ENCODE results near the gene ZBTB25.

ZBTB25 gene

DNA sequence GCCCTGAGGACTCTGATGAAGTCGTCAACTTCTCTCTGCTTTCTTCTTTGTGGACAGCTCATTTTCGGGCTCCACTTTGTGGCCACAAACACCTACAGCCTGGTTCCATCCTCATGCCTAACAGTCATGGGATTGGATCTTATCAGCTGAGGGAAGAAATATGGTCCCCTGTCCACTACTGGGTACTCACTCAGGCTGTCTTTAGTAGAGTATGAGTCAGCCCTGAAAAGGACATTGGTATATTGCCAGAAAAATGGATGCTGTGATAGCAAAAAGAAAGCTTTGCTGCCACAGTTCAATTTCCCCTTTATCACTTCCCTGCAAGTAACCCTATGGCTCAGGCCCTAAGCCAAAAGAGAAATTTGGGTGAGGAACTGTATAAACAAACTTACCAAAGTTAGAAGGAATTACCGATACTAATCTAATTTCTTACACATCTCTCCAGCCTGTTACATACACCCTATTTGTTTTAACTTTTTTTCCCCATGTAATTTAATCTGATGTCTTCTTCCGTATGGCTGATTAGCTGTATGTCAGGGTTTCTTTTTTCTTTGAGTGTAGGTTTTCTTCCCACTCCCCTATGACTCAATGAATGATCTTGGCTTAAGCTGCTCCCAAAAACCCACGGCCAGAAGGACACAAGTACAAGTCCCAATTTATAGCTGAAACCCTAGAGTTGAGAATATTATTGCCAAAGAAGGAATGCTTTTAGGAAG is 86.4 kb downstream of the ZBTB25 start:
- Histone ChIP-seq H3K36me3 (ENCODE audit: insufficient read depth, insufficient read length, low read length) (peaks cover 80% of the 10 kb centered on the region), H3K4me3 (ENCODE audit: insufficient read length, low read depth) (no peak overlapping the region), H3K9ac (ENCODE audit: insufficient read length, low read depth) (no peak overlapping the region), H3K9me3 (ENCODE audit: insufficient read depth, low read length) (no peaks in the 10 kb centered on the region), H3K4me1 (ENCODE audit: insufficient read depth, insufficient read length) (no peaks in the 10 kb centered on the region), H3K27me3 (ENCODE audit: insufficient read depth, insufficient read length) (no peaks in the 10 kb centered on the region)
- no peak for DNase-seq (ENCODE audit: low read depth, low spot score)
- TF ChIP-seq YY1 (IDR thresholded peaks at IDR 0.05; ENCODE audit: insufficient read depth, insufficient read length) (no peak), ZNF274 (IDR thresholded peaks at IDR 0.05; ENCODE audit: low read depth, low read length) (no peak), SUZ12 (IDR thresholded peaks at IDR 0.05; ENCODE audit: extremely low read depth, insufficient read depth, insufficient read length) (no peak)

DNA sequence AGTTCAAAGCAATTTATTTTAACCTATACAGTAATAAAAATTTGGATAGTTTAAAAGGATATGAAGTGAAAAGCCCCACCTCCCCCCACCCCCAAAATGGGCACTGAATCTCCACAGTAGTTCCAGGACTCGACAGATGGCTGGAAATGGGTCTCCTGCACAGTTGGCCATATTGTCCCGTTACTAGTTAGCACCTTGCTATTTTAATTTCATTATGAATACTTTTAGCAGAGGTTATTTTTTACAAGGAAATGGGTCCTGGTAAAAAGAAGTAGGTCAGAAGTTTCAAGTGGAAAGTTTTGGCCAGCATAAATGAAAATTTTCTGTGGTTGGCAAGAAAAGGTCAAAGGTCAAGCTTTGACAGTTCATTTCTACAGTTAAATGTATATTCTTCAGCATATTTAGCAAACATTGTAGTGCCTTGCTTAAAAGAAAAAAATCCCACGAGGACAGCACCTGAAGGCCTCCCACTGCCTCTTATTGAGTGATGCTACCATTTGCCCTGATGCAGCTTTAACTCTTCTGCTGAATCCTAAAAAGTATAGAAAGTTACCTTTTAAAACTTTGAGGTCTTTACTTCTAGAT is 87.2 kb downstream of the ZBTB25 start:
- Histone ChIP-seq H3K36me3 (ENCODE audit: insufficient read depth, insufficient read length, low read length) (peaks cover 81% of the 10 kb centered on the region), H3K9me3 (ENCODE audit: insufficient read depth, low read length) (no peaks in the 10 kb centered on the region)

DNA sequence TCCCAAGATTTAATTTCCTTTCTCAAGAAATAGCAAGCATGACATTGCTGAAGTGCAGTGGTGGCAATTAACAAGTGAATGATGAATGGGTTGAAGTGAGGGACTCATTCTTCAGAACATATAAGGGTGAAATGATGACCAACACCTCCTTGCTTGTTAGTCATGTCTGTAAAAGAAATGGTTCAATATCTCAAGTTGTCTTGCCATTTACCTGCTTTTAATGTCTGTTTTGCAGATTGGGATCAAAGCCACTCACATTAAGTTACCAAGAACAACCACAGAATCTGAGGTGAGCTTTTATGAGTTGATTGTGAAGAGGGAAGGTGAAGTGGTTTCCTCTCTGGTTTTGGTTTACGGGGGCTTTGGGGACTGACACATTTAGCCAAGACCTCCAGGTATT is 91.4 kb downstream of the ZBTB25 start:
- H3K4me3 ChIP-seq (ENCODE audit: insufficient read length, low read depth): no peak overlapping the region
- TF ChIP-seq SUZ12 (IDR thresholded peaks at IDR 0.05; ENCODE audit: extremely low read depth, insufficient read depth, insufficient read length) (no peak), ZNF274 (IDR thresholded peaks at IDR 0.05; ENCODE audit: low read depth, low read length) (no peak), YY1 (IDR thresholded peaks at IDR 0.05; ENCODE audit: insufficient read depth, insufficient read length) (no peak)
- no peak overlapping the region for H3K9ac ChIP-seq (ENCODE audit: insufficient read length, low read depth)
- no peaks in the 10 kb centered on the region for H3K4me1 ChIP-seq (ENCODE audit: insufficient read depth, insufficient read length)
- no peak for DNase-seq (ENCODE audit: low read depth, low spot score)
- H3K36me3 ChIP-seq (ENCODE audit: insufficient read depth, insufficient read length, low read length): peaks cover 58% of the 10 kb centered on the region
- H3K9me3 ChIP-seq (ENCODE audit: insufficient read depth, low read length): no peaks in the 10 kb centered on the region
- H3K27me3 ChIP-seq (ENCODE audit: insufficient read depth, insufficient read length): no peaks in the 10 kb centered on the region

More for the DNA sequence above, 87.2 kb downstream of the ZBTB25 start:
- H3K27me3 ChIP-seq (ENCODE audit: insufficient read depth, insufficient read length): no peaks in the 10 kb centered on the region
- H3K4me3 ChIP-seq (ENCODE audit: insufficient read length, low read depth): no peak overlapping the region
- H3K9ac ChIP-seq (ENCODE audit: insufficient read length, low read depth): no peak overlapping the region
- TF ChIP-seq ZNF274 (IDR thresholded peaks at IDR 0.05; ENCODE audit: low read depth, low read length) (no peak), YY1 (IDR thresholded peaks at IDR 0.05; ENCODE audit: insufficient read depth, insufficient read length) (no peak), SUZ12 (IDR thresholded peaks at IDR 0.05; ENCODE audit: extremely low read depth, insufficient read depth, insufficient read length) (no peak)
- no peak for DNase-seq (ENCODE audit: low read depth, low spot score)
- H3K4me1 ChIP-seq (ENCODE audit: insufficient read depth, insufficient read length): no peaks in the 10 kb centered on the region

DNA sequence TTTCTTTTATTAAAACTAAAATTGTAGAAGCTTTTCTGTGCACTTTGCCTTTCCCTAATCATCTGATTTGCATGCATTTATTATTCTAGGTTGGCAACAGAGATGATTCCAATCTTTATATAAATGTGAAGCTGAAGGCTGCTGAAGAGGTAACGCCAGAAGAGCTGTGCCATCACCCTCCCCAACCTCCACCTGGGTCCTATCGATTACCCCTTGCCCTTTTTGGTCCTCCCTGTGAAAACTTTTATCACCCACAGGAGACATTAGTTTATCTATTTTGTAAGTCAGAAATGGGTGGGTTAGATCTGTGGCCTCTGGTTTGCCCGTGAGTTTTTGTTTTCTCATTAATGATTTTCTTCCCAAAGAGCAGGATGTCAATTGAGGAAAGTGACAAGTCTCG is 92.6 kb downstream of the ZBTB25 start:
- H3K4me3 ChIP-seq (ENCODE audit: insufficient read length, low read depth): no peak overlapping the region
- TF ChIP-seq YY1 (IDR thresholded peaks at IDR 0.05; ENCODE audit: insufficient read depth, insufficient read length) (no peak), SUZ12 (IDR thresholded peaks at IDR 0.05; ENCODE audit: extremely low read depth, insufficient read depth, insufficient read length) (no peak), ZNF274 (IDR thresholded peaks at IDR 0.05; ENCODE audit: low read depth, low read length) (no peak)
- H3K9me3 ChIP-seq (ENCODE audit: insufficient read depth, low read length): no peaks in the 10 kb centered on the region
- H3K4me1 ChIP-seq (ENCODE audit: insufficient read depth, insufficient read length): no peaks in the 10 kb centered on the region
- H3K9ac ChIP-seq (ENCODE audit: insufficient read length, low read depth): no peak overlapping the region
- H3K36me3 ChIP-seq (ENCODE audit: insufficient read depth, insufficient read length, low read length): peaks cover 54% of the 10 kb centered on the region
- H3K27me3 ChIP-seq (ENCODE audit: insufficient read depth, insufficient read length): no peaks in the 10 kb centered on the region
- no peak for DNase-seq (ENCODE audit: low read depth, low spot score)

DNA sequence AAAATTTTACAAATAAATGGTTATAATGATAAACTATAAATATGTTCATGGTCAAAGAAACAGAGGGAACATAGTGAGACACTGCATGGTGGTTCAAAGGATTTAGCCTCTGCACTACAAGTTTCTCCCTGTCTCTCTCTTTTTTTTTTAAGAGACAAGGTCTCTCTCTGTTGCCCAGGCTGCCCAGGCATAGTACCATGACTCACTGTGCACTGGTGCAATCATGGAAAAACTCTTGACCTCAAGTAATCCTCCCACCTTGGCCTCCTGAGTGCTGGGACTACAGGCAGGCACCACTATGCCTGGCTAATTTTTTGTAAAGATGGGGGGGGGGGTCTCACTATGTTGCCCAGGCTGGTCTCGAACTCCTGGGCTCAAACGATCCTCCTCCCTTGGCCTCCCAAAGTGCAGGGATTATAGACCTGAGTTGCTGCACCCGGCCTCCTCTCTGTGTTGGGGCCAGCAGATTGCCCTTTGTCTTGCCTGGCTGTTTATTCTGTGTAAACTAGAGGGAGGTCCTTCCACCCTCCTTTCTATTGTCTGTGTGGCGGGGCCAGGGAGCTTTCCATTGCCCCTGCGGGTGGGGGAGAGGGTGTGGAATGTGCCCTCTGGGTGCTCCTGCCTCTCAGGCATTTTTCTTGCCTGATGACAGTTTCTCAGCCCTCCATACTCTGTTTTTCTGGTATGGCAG is 93.4 kb downstream of the ZBTB25 start:
- TF ChIP-seq YY1 (IDR thresholded peaks at IDR 0.05; ENCODE audit: insufficient read depth, insufficient read length): no peak
- Histone ChIP-seq H3K4me3 (ENCODE audit: insufficient read length, low read depth) (no peak overlapping the region), H3K9me3 (ENCODE audit: insufficient read depth, low read length) (no peaks in the 10 kb centered on the region), H3K4me1 (ENCODE audit: insufficient read depth, insufficient read length) (no peaks in the 10 kb centered on the region), H3K9ac (ENCODE audit: insufficient read length, low read depth) (no peak overlapping the region), H3K27me3 (ENCODE audit: insufficient read depth, insufficient read length) (no peaks in the 10 kb centered on the region), H3K36me3 (ENCODE audit: insufficient read depth, insufficient read length, low read length) (peaks cover 46% of the 10 kb centered on the region)
- peak; percentile 23 for DNase-seq (ENCODE audit: low read depth, low spot score)

DNA sequence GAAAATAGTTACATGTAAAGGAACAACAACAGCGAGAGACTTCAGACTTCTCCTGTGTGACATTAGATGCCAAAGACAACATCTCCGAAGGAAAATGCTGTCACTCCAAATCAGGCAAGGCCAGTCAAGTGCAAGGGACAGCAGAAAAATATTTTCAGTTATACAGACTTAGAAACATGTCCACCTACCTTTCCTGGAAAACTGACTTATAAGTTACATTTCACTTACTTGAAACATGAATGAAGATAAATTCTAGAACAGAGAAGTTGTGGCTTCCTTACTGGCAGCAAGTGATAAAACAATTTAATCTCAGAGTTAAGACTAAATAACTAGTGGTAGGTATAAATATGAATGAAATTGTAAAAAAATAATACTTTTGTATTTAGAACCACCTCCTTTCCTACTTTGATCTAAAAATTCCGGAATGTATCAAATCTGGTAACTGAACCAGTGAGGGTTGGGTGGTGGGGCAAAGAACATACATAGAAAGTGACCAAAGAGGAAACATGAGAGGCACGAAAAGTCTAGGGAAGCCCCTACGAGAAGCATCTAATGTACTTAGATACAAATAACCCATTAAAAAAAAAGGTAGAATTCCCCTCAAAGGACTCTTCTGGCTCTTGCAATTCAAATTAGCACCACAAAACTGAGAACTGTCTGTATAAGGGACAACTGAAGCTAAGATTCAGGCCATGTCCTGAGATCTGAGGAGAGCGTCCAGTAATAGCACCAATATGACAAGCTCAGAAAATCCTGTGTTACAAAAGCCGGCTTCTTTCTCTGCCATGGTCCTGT is 94.3 kb downstream of the ZBTB25 start:
- H3K36me3 ChIP-seq (ENCODE audit: insufficient read depth, insufficient read length, low read length): peaks cover 47% of the 10 kb centered on the region
- no peak for TF ChIP-seq YY1 (IDR thresholded peaks at IDR 0.05; ENCODE audit: insufficient read depth, insufficient read length)
- TF ChIP-seq SUZ12 (IDR thresholded peaks at IDR 0.05; ENCODE audit: extremely low read depth, insufficient read depth, insufficient read length): no peak
- TF ChIP-seq ZNF274 (IDR thresholded peaks at IDR 0.05; ENCODE audit: low read depth, low read length): no peak
- H3K27me3 ChIP-seq (ENCODE audit: insufficient read depth, insufficient read length): no peaks in the 10 kb centered on the region
- no peaks in the 10 kb centered on the region for H3K4me1 ChIP-seq (ENCODE audit: insufficient read depth, insufficient read length)
- H3K9ac ChIP-seq (ENCODE audit: insufficient read length, low read depth): no peak overlapping the region
- no peak for DNase-seq (ENCODE audit: low read depth, low spot score)
- H3K4me3 ChIP-seq (ENCODE audit: insufficient read length, low read depth): no peak overlapping the region
- no peaks in the 10 kb centered on the region for H3K9me3 ChIP-seq (ENCODE audit: insufficient read depth, low read length)

DNA sequence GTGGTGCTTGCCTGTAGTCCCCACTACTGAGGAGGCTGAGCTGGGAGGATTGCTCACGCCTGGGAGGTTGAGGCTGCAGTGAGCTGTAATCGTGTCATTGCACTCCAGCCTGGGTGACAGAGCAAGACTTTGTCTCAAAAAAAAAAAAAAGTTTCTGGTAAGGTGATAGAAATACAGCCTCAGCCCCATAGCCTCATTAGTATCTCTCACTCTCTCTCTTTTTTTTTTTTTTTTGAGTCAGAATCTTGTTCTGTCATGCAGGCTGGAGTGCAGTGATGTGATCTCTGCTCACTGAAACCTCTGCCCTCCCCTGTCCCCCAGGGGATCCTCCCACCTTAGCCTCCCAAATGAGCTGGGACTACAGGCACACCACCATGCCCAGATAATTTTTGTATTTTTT is 96.3 kb downstream of the ZBTB25 start:
- Histone ChIP-seq H3K4me3 (ENCODE audit: insufficient read length, low read depth) (no peak overlapping the region), H3K9ac (ENCODE audit: insufficient read length, low read depth) (no peak overlapping the region), H3K9me3 (ENCODE audit: insufficient read depth, low read length) (no peaks in the 10 kb centered on the region), H3K4me1 (ENCODE audit: insufficient read depth, insufficient read length) (no peaks in the 10 kb centered on the region), H3K36me3 (ENCODE audit: insufficient read depth, insufficient read length, low read length) (peaks cover 45% of the 10 kb centered on the region), H3K27me3 (ENCODE audit: insufficient read depth, insufficient read length) (no peaks in the 10 kb centered on the region)
- DNase-seq (ENCODE audit: low read depth, low spot score): no peak
- TF ChIP-seq YY1 (IDR thresholded peaks at IDR 0.05; ENCODE audit: insufficient read depth, insufficient read length) (no peak), SUZ12 (IDR thresholded peaks at IDR 0.05; ENCODE audit: extremely low read depth, insufficient read depth, insufficient read length) (no peak), ZNF274 (IDR thresholded peaks at IDR 0.05; ENCODE audit: low read depth, low read length) (no peak)

Measured in NT2/D1 (cell line).